Activated naive CD4-positive, alpha-beta T cell treated with anti-CD3 and anti-CD28 coated beads, Interleukin-2, amount 10 ng/mL, durations not matched to agents 7 days and 5 days (primary cell): ENCODE data around the gene SCAPER.

Experiments
- CTCF ChIA-PET: fragments of 350-600 bp; sonication (Branson Sonifier 250); formaldehyde crosslinking; loops from one replicate; lab custom pipeline; 2021; ENCODE audit warnings: antibody characterized with exemption; lab: Charles Lee
- DNase-seq: peaks from one replicate; pipeline ENCODE4 v3.0.0-alpha.2; 2020
- H3K27ac Mint-ChIP-seq: one replicate; pipeline ENCODE4 v1.8.0; 2021; ENCODE audit warnings: mild to moderate bottlenecking, moderate library complexity, mixed read lengths
- H3K27me3 Mint-ChIP-seq: one replicate; pipeline ENCODE4 v1.8.0; 2021; ENCODE audit warnings: mild to moderate bottlenecking, mixed read lengths
- H3K36me3 Mint-ChIP-seq: one replicate; pipeline ENCODE4 v1.8.0; 2021; ENCODE audit warnings: mixed read lengths
- H3K4me1 Mint-ChIP-seq: one replicate; pipeline ENCODE4 v1.8.0; 2021; ENCODE audit warnings: mixed read lengths
- H3K4me3 Mint-ChIP-seq: one replicate; pipeline ENCODE4 v1.8.0; 2021; ENCODE audit warnings: mild to moderate bottlenecking, moderate library complexity, mixed read lengths
- H3K9me3 Mint-ChIP-seq: one replicate; pipeline ENCODE4 v1.8.0; 2021; ENCODE audit warnings: mixed read lengths

SCAPER gene

DNA sequence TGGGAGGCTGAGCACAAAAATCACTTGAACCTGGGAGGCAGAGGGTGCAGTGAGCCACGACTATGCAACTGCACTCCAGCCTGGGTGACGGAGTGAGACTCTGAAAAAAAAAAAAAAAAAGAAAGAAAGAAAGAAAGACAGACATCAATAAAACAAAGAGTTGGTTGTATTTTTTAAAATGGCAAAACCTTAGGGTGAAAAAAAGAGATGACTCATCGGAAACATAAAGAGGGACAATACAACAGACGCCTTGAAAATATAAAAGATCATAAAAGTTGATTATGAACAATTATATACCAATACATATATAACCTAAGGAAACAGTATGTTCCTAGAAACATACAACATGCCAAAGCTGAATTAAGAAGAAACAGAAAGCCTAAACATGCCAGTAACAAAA, 92.8 kb downstream of the SCAPER start:
- H3K36me3 Mint-ChIP-seq, result no peaks in the 10 kb centered on the region
- no peaks in the 10 kb centered on the region for H3K27me3 Mint-ChIP-seq
- CTCF ChIA-PET, result no interaction called here

DNA sequence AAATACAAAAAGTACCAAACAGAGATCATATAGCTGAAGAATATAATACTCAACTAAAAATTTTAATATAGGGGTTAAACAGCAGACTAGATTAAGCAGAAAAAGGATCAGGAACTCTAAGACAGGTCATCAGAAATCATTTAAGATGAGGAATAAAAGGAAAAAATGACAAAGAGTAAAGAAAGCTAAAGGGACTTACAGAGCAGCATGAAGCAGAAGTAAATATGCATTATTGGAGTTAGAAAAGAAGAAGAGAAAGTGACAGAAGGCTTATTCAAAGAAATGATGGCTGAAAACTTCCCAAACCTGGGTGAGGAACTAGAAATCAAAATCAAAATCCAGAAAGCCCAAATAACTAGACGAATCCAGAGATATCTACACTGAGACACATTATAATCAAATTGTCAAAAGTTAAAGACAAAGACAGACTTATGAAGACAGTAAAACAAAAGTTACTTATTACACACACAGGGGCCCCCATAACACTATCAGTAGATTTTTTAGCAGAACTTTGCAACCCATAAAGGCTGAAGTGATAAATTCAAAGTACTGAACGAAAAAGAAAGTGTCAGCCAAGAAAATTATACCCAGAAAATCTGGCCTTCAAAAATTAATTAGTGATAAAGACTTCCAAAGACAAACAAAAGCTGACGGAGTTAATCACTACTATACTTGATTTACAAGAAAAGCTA, 95.6 kb downstream of the SCAPER start:
- Mint-ChIP-seq H3K27ac (no peak overlapping the region), H3K36me3 (no peaks in the 10 kb centered on the region), H3K4me3 (no peak overlapping the region), H3K9me3 (peaks cover 4% of the 10 kb centered on the region), H3K4me1 (no peaks in the 10 kb centered on the region), H3K27me3 (no peaks in the 10 kb centered on the region)
- CTCF ChIA-PET, result no interaction called here
- DNase-seq, result no peak

More for the DNA sequence above, 92.8 kb downstream of the SCAPER start:
- Mint-ChIP-seq H3K27ac (no peak overlapping the region), H3K9me3 (peaks cover 4% of the 10 kb centered on the region), H3K4me1 (no peaks in the 10 kb centered on the region), H3K4me3 (no peak overlapping the region)
- no peak for DNase-seq

DNA sequence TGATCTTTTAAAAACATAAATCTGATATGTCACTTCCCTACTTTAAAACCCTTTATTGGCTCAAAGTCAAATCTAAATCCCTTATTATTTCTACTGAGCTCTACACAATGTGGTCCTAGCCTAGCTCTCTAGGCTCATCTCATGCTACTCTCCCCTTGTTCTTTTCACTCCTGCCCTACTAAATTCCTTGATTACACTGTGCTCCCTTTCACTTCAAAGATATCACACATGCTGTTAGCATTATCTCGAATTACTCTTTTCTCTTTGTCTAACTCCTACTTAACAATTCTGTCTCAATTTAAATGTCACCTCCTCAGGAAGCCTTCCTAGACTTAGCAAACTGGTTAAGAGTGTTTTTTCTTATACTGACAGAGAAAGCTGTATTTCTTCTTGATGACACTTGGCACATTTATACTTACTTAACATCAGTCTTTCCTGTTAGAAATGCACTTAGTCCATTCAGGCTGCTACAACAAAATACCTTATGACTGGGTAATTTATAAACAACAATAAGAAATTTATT, 102.0 kb downstream of the SCAPER start:
- Mint-ChIP-seq H3K4me3 (no peak overlapping the region), H3K27ac (no peak overlapping the region), H3K27me3 (no peaks in the 10 kb centered on the region), H3K36me3 (peaks cover 16% of the 10 kb centered on the region), H3K9me3 (no peaks in the 10 kb centered on the region), H3K4me1 (no peaks in the 10 kb centered on the region)
- CTCF ChIA-PET, result no interaction called here
- no peak for DNase-seq

DNA sequence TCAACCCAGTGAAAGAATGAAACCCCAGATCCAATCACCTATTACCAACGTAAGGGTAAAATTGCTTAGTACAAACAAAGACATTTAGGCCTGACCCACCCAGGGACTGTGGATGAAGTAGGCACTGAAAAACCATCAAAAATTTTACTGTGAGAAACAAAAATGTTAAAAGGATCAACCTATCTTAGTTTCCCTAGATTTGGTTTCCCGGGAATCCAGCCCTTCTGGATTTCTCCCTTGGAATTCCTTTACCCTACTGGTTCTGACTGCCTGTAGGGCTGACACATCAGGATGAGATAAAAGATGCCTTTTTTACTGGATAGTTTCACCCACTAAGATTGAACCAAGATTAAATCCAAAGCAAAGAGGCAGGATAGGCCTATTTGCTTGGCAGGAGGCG, 102.7 kb downstream of the SCAPER start:
- no peaks in the 10 kb centered on the region for H3K9me3 Mint-ChIP-seq
- CTCF ChIA-PET, result no interaction called here
- H3K4me3 Mint-ChIP-seq, result no peak overlapping the region

DNA sequence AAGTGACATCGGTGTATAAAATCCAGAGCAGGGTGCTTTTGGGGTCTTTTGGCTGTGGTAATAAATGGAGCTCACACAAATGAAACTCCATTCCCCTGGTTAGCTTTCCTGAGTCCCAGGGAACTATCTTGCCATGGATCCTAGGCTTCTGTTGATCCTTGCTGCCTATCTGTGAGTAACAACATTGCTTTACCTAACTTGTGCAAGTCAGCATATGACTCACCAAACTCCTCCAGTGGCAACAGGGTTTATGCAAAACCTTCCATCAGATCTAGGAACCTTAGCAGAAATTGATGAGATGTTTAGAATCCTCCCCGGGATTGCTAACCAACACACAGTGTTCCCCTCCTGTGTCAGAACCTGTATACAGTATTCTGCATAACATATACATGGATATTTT, 105.4 kb downstream of the SCAPER start:
- DNase-seq, result no peak
- CTCF ChIA-PET, result no interaction called here
- peaks cover 16% of the 10 kb centered on the region for H3K36me3 Mint-ChIP-seq

More for the DNA sequence above, 102.7 kb downstream of the SCAPER start:
- Mint-ChIP-seq H3K36me3 (peaks cover 16% of the 10 kb centered on the region), H3K27me3 (no peaks in the 10 kb centered on the region), H3K4me1 (no peaks in the 10 kb centered on the region), H3K27ac (no peak overlapping the region)
- DNase-seq, result no peak

DNA sequence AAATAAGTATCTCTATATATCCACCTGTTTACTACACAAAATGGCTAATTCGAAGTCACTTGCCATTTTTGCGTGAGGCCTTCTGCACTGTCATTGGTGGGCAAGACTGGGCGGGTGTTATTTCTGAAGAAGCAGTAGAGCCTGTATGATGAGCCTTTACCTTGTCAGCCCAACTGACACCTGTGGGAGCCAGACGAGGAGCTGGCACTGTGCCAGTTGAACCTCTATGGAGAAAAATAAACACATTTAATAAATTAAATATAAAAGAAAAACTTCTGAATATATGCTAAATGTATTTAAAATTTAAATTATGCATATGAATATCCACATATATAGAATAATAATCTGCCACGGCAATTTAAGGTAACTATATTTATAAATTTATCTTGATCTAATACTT, 109.9 kb downstream of the SCAPER start:
- Mint-ChIP-seq H3K4me3 (no peak overlapping the region), H3K36me3 (peaks cover 29% of the 10 kb centered on the region), H3K9me3 (no peaks in the 10 kb centered on the region), H3K27me3 (no peaks in the 10 kb centered on the region), H3K4me1 (no peaks in the 10 kb centered on the region), H3K27ac (no peak overlapping the region)
- CTCF ChIA-PET, result no interaction called here
- DNase-seq, result no peak

More for the DNA sequence above, 105.4 kb downstream of the SCAPER start:
- Mint-ChIP-seq H3K4me1 (no peaks in the 10 kb centered on the region), H3K27ac (no peak overlapping the region), H3K4me3 (no peak overlapping the region), H3K27me3 (no peaks in the 10 kb centered on the region), H3K9me3 (no peaks in the 10 kb centered on the region)

DNA sequence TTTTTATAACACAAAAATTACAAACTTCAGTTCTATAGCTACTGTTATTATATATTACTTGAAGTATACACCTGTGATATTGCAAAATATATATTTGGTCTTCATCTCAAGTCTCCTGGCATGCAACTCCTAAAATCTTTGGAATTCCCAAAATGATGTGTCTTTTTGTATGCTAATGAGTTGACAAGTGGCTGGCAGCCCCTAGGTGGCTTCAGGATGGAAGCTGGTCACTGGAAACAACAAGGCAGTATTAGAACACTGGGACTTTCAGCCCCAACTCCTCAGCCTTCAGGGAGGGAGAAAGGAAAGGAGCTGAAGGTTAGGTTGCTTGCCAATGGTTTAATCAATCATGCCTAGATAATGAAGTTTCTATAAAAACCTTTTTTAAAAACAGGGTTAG, 112.0 kb downstream of the SCAPER start:
- no peak overlapping the region for H3K27ac Mint-ChIP-seq
- no peak for DNase-seq
- peaks cover 27% of the 10 kb centered on the region for H3K36me3 Mint-ChIP-seq
- H3K9me3 Mint-ChIP-seq, result no peaks in the 10 kb centered on the region
- H3K27me3 Mint-ChIP-seq, result no peaks in the 10 kb centered on the region
- CTCF ChIA-PET, result no interaction called here
- no peak overlapping the region for H3K4me3 Mint-ChIP-seq
- no peaks in the 10 kb centered on the region for H3K4me1 Mint-ChIP-seq

DNA sequence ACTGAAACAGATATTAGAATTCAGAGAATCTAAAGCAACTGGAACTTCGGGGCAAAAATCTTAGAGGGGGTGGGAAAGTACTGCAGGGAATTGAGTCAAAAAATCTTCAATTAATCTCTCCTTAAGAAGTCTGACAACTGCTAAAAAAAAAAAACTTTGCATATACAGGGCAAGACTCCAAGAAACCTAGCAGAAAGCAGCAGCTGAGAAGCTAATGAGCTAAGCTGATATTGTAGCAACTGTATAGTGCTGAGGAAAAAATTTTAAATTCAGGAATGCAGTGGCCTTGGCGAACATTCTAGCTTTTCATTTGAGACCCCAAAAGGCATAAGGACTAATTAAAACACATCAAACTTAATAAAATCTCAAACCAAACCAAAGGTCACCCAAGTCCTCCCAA, 113.6 kb downstream of the SCAPER start:
- Mint-ChIP-seq H3K4me1 (no peaks in the 10 kb centered on the region), H3K9me3 (no peaks in the 10 kb centered on the region), H3K4me3 (no peak overlapping the region), H3K36me3 (peaks cover 28% of the 10 kb centered on the region), H3K27ac (no peak overlapping the region), H3K27me3 (no peaks in the 10 kb centered on the region)
- CTCF ChIA-PET, result interaction anchor here (0.7 kb wide), 1 partner anchor 148 kb away, joined by 3 read pairs; no protein-coding TSS in a partner anchor
- DNase-seq, result no peak

DNA sequence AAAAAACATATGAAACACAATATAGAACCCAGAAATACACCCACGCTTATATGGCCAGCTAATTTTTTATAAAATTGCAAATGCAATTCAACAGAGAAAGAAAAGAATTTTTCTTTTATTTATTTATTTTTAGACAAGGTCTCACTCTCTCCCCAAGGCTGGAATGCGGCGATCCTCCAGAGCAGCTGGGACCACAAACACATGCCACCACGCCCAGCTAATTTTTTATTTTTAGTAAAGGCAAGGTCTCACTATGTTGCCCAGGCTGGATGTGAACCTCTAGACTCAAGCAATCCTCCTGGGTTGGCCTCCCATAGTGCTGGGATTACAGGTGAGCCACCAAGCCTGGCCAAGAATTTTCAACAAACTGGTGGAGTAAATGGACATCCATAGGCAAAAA, 117.9 kb downstream of the SCAPER start:
- Mint-ChIP-seq H3K9me3 (peaks cover 13% of the 10 kb centered on the region), H3K27me3 (no peaks in the 10 kb centered on the region), H3K36me3 (peaks cover 50% of the 10 kb centered on the region)

DNA sequence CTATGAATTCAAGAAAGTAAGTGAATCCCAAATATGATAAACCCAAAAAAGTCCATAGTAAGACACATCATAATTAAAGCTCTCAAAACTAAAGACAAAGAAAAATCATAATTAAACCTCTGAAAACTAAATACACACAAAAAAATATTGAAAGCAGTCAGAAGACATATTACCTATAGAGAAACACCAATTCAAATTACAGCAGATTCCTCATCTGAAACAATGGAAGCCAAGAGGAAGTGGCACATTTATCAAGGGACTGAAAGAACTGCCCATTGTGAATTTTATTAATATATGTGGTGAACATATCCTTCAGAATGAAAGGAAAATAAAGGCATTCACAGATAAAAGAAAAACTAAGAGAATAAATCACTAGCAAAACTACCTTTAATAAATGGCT, 128.2 kb downstream of the SCAPER start:
- peaks cover 17% of the 10 kb centered on the region for H3K36me3 Mint-ChIP-seq

More for the DNA sequence above, 117.9 kb downstream of the SCAPER start:
- Mint-ChIP-seq H3K27ac (no peak overlapping the region), H3K4me1 (no peaks in the 10 kb centered on the region), H3K4me3 (no peak overlapping the region)
- CTCF ChIA-PET, result no interaction called here
- no peak for DNase-seq

DNA sequence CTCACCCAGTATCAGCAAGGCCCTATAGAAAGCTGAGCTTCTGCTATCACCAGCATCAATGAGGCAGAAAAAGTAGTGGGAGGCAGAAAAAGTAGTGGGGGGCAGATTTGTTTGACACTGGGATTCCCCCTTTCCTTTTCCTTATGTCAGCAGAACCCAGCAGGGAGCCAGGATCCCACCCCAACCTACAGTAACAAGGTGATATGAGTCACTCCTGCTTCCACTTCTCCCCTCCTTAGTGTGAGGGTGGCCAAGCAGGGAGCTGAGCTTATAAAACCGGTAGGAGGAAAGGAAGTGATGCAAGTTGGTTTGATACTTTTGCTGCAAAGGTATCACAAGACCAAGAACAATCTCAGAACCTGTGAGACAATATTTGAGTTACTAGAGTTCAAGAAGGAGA, 128.7 kb downstream of the SCAPER start:
- H3K36me3 Mint-ChIP-seq, result peaks cover 21% of the 10 kb centered on the region
- no peak overlapping the region for H3K4me3 Mint-ChIP-seq
- no peaks in the 10 kb centered on the region for H3K4me1 Mint-ChIP-seq
- DNase-seq, result no peak
- no peaks in the 10 kb centered on the region for H3K27me3 Mint-ChIP-seq
- no peak overlapping the region for H3K27ac Mint-ChIP-seq
- CTCF ChIA-PET, result no interaction called here
- peaks cover 11% of the 10 kb centered on the region for H3K9me3 Mint-ChIP-seq

More for the DNA sequence above, 128.2 kb downstream of the SCAPER start:
- H3K9me3 Mint-ChIP-seq, result peaks cover 11% of the 10 kb centered on the region
- CTCF ChIA-PET, result no interaction called here
- no peaks in the 10 kb centered on the region for H3K4me1 Mint-ChIP-seq
- no peak overlapping the region for H3K27ac Mint-ChIP-seq
- no peak for DNase-seq
- no peaks in the 10 kb centered on the region for H3K27me3 Mint-ChIP-seq
- H3K4me3 Mint-ChIP-seq, result no peak overlapping the region

DNA sequence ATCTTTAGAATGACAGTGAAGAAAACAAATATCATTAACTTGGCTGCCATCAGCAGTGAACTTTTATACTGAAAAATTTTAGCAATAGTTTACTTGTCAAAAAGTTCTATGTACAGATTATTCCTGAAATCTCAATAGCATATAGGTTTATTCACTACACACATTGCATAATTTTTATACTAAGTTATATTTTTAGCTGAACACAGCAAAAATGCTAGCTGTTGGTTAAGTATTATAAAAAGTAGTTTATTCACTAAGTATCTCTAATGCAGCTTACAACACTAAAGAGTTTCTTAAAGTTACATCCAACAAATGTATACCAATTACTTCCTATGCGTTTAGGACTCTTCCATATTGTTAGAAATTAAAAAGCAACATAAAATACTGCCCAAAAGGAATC, 131.9 kb downstream of the SCAPER start:
- Mint-ChIP-seq H3K27ac (no peak overlapping the region), H3K27me3 (no peaks in the 10 kb centered on the region), H3K4me1 (no peaks in the 10 kb centered on the region), H3K36me3 (peaks cover 33% of the 10 kb centered on the region), H3K4me3 (no peak overlapping the region), H3K9me3 (peaks cover 11% of the 10 kb centered on the region)
- CTCF ChIA-PET, result no interaction called here
- no peak for DNase-seq

DNA sequence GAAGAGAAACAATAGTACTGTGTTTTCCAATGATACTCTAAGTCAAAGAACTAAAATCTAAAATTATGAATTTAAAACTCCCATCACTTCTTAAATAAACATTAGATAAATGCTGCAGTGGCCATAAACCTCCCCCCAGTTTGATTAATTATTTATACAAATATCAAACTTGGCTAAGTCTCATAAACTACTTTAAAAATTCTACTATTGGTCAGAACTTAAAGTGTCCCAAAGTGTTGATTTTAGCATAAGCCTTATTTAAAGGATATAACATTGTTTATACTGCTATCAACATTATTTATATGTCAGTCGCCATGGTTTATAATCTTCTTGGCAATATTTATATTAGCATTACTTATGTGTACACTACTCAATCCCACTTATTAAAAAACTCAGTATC, 132.4 kb downstream of the SCAPER start:
- DNase-seq, result no peak
- Mint-ChIP-seq H3K4me1 (no peaks in the 10 kb centered on the region), H3K9me3 (peaks cover 11% of the 10 kb centered on the region), H3K27me3 (no peaks in the 10 kb centered on the region), H3K4me3 (no peak overlapping the region), H3K27ac (no peak overlapping the region), H3K36me3 (peaks cover 35% of the 10 kb centered on the region)
- CTCF ChIA-PET, result no interaction called here

DNA sequence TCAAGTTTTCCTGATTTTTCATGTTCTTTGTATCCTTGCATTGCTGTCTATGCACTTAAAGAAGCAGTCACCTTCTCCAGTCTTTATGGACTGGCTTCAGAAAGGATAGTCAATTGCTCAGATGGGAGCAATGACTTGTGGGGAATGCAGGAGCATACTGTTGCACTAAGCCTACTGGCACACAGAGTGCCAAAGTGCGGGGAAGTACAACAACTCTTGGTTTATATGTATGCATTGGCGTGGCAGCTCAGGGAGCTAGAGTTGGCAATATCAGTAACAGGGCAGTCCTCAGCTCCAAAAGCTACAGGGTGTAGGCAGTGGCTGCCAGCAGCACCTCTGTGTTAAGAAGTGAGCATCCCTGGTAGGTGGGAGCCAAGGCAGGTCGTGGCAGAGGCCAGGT, 141.1 kb downstream of the SCAPER start:
- Mint-ChIP-seq H3K9me3 (peaks cover 11% of the 10 kb centered on the region), H3K27me3 (no peaks in the 10 kb centered on the region), H3K4me3 (no peak overlapping the region), H3K27ac (no peak overlapping the region), H3K4me1 (no peaks in the 10 kb centered on the region), H3K36me3 (peaks cover 58% of the 10 kb centered on the region)
- DNase-seq, result no peak
- CTCF ChIA-PET, result interaction anchor here (1.2 kb wide), 1 partner anchor 79 kb away, joined by 3 read pairs; no protein-coding TSS in a partner anchor

DNA sequence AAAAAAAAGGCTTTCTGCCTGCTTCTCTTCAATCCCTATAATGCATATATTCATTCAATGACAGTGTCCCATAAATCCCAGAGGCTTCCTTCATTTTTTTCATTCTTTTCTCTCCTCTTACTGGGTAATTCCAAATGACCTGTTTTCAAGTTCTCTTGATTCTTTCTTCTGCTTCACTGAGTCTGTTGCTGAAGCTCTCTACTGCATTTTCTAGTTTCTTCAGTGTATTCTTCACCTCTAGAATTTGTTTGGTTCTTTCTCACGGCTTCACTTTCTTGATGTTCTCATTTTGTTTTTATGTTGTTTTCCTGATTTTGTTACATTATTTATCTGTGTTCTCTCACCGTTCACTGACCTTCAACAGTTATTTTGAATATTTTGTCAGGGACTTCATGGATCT, 141.6 kb downstream of the SCAPER start:
- no peak overlapping the region for H3K27ac Mint-ChIP-seq
- CTCF ChIA-PET, result interaction anchor here (0.7 kb wide), 1 partner anchor 321 kb away, joined by 3 read pairs; no protein-coding TSS in a partner anchor
- H3K4me3 Mint-ChIP-seq, result no peak overlapping the region
- no peaks in the 10 kb centered on the region for H3K4me1 Mint-ChIP-seq
- H3K27me3 Mint-ChIP-seq, result no peaks in the 10 kb centered on the region
- H3K36me3 Mint-ChIP-seq, result peaks cover 56% of the 10 kb centered on the region
- peaks cover 11% of the 10 kb centered on the region for H3K9me3 Mint-ChIP-seq
- DNase-seq, result no peak
